HUDEP-2 (cell line): Measurements from ENCODE around the gene APOC4.

Experiments used
- DNase-seq, 76 experiments: peaks; one replicate each; lab custom pipeline; 2025; ENCODE audit not compliant: unreplicated experiment in 76 of 76; lab: John Stamatoyannopoulos, UW

The APOC4 gene

GRCh38 chr19:44990459-44990858 is 48.4 kb downstream of the APOC4 start:
- DNase-seq = no peak

GRCh38 chr19:44990966-44991365 is 48.9 kb downstream of the APOC4 start:
- no peak for DNase-seq

- no peak for DNase-seq
Measured at GRCh38 chr19:44992336-44993163, 50.5 kb downstream of the APOC4 start.

GRCh38 chr19:44993526-44993925 is 51.5 kb downstream of the APOC4 start:
- no peak for DNase-seq

GRCh38 chr19:44993926-44994537 is 52.0 kb downstream of the APOC4 start:
- no peak for DNase-seq
